ENCODE measurements around the gene GOLGA8Q. TPM values are rescaled to one million over a fixed set of nuclear protein-coding genes. Genes with fewer than 3 reads are reported as not detected.

GOLGA8Q gene
- total RNA-seq, 2 donors from 2014 or later = not detected

Other genes starting within 250 kb of the GOLGA8Q start
- gene CHRFAM7A, start 158.5 kb upstream of the GOLGA8Q start, total RNA-seq = not detected
- 1 to 10 TPM; 1.0 to 1.6 TPM for gene GOLGA8R, start 137.8 kb upstream of the GOLGA8Q start, total RNA-seq
- gene GOLGA8H, start 52.0 kb downstream of the GOLGA8Q start, total RNA-seq = not detected

All from activated T-helper 17 cell treated with anti-CD3 and anti-CD28 coated beads, Interleukin-2, amount 50 U/mL, for 72 hours (primary cell).